C4-2B (cell line): ENCODE data around the gene SLC35E2B.
"Not testable (repeated sequence)": the region's sequence is repeated elsewhere in the genome, so short reads cannot be mapped to it uniquely, and the experiment has no call there.

Experiments
- H3K27ac ChIP-seq: fragments of 450-650 bp; 2 replicates; pipeline ENCODE4 v1.5.1; 2017
- ZFX ChIP-seq: fragments of 450-650 bp; IDR thresholded peaks from 2 replicates; pipeline ENCODE4 v1.6.1; 2017
- TF ChIP-seq, protein P1 (sequence below): fragments of 450-650 bp; conservative IDR thresholded peaks from 2 replicates; pipeline ENCODE4 v1.5.1; 2017; ENCODE audit warnings: mild to moderate bottlenecking

The SLC35E2B gene

DNA sequence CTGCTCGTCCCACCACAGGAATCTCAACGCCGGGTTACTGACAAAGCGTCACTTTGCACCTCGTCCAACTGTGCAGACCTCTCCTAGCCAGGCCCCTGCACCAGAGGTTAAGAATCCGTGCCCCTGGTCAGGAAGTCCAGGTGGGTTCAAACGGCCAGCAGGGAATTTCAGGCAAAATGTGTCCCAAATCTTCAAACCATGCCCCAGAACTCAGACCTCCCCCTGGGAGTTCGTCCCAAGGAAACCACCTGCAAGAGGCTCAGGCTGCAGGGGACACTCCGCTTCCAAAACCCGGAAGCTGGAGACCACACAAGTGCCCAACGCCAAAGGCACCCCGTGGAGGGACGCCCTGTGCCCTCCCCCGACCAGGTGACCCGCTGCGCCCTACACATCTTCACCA is 1.2 kb downstream of the SLC35E2B start:
- not testable (repeated sequence) for H3K27ac ChIP-seq

DNA sequence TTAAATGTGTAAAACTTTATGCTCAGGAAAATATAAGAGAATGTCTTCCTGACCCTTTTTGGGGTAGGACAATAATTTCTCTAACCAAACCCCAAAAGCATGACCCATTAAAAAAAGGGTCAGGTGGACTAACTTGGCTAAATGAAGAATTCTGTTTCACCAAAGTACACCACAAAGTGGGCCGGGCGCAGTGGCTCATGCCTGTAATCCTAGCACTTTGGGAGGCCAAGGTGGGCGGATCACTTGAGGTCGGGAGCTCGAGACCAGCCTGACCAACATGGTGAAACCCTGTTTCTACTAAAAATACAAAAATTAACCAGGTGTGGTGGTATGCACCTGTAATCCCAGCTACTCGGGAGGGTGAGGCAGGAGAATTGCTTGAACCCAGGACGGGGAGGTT is 3.1 kb downstream of the SLC35E2B start:
- H3K27ac ChIP-seq: not testable (repeated sequence)

DNA sequence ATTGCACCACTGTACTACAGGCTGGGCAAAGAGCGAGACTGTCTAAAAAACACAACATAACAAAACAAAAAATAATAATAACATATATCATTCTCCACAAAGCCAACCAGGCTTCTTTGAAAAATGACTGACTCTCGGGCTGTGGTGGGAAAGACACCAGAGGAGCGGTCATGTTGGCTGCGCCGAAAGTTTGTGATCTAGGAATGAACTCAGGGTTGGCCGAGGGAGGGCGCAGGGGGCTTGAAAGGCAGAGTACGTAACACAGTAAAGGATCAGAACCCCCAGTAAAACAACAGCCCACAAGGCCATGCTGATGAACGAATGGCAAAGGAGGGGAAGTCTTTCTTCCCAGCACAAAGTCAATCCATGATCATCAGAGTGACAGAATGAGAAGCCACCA is 4.7 kb downstream of the SLC35E2B start:
- no peak overlapping the region for H3K27ac ChIP-seq
- TF ChIP-seq, protein P1, sequence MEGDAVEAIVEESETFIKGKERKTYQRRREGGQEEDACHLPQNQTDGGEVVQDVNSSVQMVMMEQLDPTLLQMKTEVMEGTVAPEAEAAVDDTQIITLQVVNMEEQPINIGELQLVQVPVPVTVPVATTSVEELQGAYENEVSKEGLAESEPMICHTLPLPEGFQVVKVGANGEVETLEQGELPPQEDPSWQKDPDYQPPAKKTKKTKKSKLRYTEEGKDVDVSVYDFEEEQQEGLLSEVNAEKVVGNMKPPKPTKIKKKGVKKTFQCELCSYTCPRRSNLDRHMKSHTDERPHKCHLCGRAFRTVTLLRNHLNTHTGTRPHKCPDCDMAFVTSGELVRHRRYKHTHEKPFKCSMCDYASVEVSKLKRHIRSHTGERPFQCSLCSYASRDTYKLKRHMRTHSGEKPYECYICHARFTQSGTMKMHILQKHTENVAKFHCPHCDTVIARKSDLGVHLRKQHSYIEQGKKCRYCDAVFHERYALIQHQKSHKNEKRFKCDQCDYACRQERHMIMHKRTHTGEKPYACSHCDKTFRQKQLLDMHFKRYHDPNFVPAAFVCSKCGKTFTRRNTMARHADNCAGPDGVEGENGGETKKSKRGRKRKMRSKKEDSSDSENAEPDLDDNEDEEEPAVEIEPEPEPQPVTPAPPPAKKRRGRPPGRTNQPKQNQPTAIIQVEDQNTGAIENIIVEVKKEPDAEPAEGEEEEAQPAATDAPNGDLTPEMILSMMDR: no peak
- TF ChIP-seq ZFX: no peak

DNA sequence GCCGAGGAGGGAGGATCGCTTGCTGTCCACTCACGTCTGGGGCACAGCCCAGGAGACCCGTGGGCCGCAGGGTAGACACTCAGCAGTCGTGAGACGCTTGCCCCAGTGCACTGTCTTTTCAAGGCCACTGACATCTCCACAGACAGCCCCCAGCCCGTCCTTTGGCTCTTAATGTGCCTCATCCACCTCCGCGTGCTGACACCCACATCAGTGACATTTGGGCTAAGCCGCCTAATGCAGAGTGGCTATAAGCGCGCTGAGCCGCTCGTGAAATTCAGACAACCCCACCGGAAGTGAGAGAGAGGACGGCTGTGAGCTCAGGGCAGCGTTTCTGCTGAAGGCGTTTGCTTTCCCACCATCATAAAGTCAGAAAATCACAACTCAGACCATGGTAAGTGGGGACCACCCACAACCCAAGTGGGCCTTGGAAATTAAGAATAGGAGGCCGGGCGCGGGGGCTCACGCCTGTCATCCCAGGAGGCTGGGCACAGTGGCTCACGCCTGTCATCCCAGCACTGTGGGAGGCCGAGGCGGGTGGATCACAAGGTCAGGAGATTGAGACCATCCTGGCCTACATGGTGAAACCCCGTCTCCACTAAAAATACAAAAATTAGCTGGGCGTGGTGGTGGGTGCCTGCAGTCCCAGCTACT is 8.4 kb downstream of the SLC35E2B start:
- H3K27ac ChIP-seq: no peak overlapping the region
- TF ChIP-seq, protein P1: no peak
- TF ChIP-seq ZFX: no peak

DNA sequence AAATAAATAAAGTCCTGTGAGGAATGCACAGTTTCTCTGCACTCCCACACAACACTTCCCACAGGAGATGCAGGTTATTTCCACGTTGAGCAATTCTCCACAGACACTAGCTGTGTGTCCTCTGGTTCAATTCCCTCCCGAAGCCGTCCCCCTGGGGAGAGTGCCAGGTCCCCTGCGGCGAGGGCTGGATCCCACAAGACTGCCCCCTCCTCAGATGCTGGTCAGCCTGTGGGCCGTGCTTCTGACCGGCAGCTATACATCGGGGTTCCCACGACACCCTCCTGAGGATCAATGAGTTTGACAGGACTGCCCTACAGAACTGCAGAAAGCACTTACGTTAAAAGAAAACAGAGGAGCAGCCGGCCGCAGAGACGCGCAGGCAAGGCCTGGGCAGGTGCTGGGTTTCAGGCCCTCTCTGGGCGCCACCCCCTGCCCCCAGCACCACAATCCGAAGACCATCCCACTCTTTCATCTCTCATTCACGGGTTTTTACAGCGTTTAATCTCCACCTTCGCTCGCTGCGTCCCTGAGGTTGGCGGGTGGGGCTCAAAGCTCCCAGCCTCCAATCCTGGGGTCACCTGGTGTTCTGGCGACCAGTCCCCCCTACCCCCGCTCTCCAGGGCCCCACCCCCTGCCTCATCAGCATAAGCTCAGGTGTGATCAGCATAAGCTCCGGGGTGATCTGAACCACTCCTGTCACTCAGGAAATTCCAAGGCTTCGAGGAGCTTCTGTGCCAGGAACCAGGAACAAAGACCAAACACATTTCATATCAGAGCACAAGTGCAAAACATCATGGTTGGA is 9.3 kb downstream of the SLC35E2B start:
- no peak for TF ChIP-seq ZFX
- TF ChIP-seq, protein P1: no peak
- no peak overlapping the region for H3K27ac ChIP-seq

DNA sequence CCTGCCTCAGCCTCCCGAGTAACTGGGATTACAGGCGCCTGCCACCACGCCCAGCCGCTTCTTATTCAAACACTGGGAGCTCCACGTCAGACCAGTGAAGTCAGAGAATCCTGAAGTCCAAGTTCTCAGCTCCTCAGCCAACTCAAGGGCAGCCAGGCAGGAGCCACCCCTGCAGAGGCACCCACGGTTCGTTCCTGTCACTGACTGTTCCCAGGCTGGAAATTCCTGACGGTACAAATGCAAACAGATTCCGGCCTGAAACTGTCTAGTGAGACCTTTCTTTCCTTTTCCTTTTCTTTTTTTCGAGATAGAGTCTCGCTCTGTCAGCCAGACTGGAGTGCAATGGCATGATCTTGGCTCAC is 11.7 kb downstream of the SLC35E2B start:
- TF ChIP-seq, protein P1: no peak
- no peak for TF ChIP-seq ZFX
- H3K27ac ChIP-seq: no peak overlapping the region

DNA sequence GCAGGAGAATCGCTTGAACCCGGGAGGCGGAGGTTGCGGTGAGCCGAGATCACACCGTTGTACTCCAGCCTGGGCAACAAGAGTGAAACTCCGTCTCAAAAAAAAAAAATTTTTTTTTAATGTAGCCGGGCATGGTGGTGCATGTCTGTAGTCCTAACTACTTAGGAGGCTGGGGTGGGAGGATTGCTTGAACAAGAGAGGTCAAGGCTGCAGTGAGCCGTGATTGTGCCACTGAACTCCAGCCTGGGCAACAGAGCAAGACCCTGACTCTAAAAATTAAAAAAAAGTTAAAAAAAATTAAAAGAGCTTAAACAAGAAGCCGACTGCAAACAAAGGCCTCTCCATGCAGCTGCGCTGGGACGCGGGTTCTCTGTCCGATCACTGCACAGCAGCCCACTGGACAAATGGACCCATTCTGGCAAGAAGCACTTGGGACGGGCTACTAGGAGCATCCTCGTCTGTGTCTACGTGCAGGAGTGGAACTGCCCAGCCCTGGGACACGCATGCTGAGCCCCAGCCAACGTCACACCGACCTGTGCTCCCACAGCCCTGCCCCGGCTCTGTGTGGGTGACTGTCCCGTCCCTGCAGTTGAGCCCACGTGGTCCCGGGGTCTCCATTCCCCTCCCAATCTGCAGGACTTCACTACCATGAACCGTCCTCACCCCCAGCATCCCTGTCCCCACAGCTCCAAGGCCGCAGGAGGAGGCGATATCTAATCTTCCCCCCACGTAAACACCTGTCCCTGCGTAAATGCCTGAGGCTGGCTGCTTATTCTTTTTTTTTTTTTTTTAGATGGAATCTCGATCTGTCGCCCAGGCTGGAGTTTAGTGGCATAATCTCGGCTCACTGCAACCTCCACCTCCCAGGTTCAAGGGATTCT is 12.3 kb downstream of the SLC35E2B start:
- no peak overlapping the region for H3K27ac ChIP-seq
- TF ChIP-seq ZFX: no peak
- TF ChIP-seq, protein P1: no peak
